Stimulated activated CD4-positive, alpha-beta T cell treated with anti-CD3 and anti-CD28 coated beads, TNF-alpha, amount 100 ng/mL, for 1 hour (primary cell): Measurements from ENCODE around the gene FYTTD1.

ENCODE experiments used
- DNase-seq, 3 donors: peaks; one replicate each; pipeline ENCODE4 v3.0.0-alpha.2; 2020; ENCODE audit warnings: low read depth in 3 of 3, low spot score in 1 of 3

FYTTD1 gene

GRCh38 chr3:197830308-197830966 is 80.8 kb downstream of the FYTTD1 start:
- DNase-seq, result no peak

DNA sequence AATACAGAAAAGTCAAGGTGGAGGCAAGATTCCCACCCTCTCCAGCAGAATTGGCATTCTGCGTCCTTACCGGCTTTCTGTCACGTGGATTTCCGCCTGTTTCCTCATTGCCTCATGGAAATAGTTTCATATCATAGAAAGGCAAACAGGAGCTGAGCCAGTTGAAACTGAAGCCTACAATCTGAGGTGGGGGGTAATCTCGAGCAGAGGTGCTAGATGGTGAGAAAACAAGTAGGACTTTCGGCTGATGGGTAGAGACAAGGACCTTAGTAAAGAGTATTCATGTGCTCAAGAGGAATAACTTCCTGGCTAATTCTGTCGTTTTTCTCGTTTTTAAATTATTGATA is 81.3 kb downstream of the FYTTD1 start:
- DNase-seq, result no peak

- DNase-seq, result no peak
Measured at GRCh38 chr3:197833930-197834715, 84.4 kb downstream of the FYTTD1 start.

GRCh38 chr3:197835509-197835908 is 85.8 kb downstream of the FYTTD1 start:
- DNase-seq, result no peak

GRCh38 chr3:197836244-197836643 is 86.6 kb downstream of the FYTTD1 start:
- DNase-seq, result no peak
